ENCODE data around the gene SLC22A17. TPM values are rescaled to one million over a fixed set of nuclear protein-coding genes. Genes with fewer than 3 reads are reported as not detected.

Gene SLC22A17
- total and polyA plus RNA-seq, 2 of the 13 experiments (the other 11 are each of a cell fraction or from before 2014, with no cell fraction given) = 0.95 to 1.1 TPM

- TF ChIP-seq POGK (CRISPR knock-in tag; conservative IDR thresholded peaks at IDR 0.05) (0 out of 2 replicates have a peak, but pooled peaks have one; percentile 7), SALL1 (CRISPR knock-in tag; IDR thresholded peaks at IDR 0.05) (peak; percentile 34; the same call in 1 of the 2 replicates), PAWR (CRISPR knock-in tag; IDR thresholded peaks at IDR 0.05; ENCODE audit: borderline replicate concordance) (0 out of 2 replicates have a peak, but pooled peaks have one; percentile 82), SMARCE1 (IDR thresholded peaks at IDR 0.05; ENCODE audit: borderline replicate concordance) (no peak), ZNF143 (CRISPR knock-in tag; IDR thresholded peaks at IDR 0.05) (no peak), HMGA1 (CRISPR knock-in tag; conservative IDR thresholded peaks at IDR 0.05) (no peak), ZBTB33 (CRISPR knock-in tag; IDR thresholded peaks at IDR 0.05) (peak; percentile 80), SAP130 (CRISPR knock-in tag; IDR thresholded peaks at IDR 0.05; ENCODE audit: low read depth) (peak; percentile 19; the same call in 1 of the 2 replicates), ATRX (CRISPR knock-in tag; IDR thresholded peaks at IDR 0.05; ENCODE audit: borderline replicate concordance) (0 out of 2 replicates have a peak, but pooled peaks have one; percentile 55), ARID2 (CRISPR knock-in tag; IDR thresholded peaks at IDR 0.05; ENCODE audit: borderline replicate concordance) (0 out of 2 replicates have a peak, but pooled peaks have one; percentile 4), RNF2 (conservative IDR thresholded peaks at IDR 0.05; ENCODE audit: low read depth) (no peak), IRF9 (CRISPR knock-in tag; IDR thresholded peaks at IDR 0.05; ENCODE audit: borderline replicate concordance) (no peak), ZNF550 (CRISPR knock-in tag; IDR thresholded peaks at IDR 0.05; ENCODE audit: borderline replicate concordance) (0 out of 2 replicates have a peak, but pooled peaks have one; percentile 87), ZNF788 (CRISPR knock-in tag; IDR thresholded peaks at IDR 0.05; ENCODE audit: borderline replicate concordance) (peak; percentile 8; the same call in 1 of the 2 replicates), GRHL1 (CRISPR knock-in tag; conservative IDR thresholded peaks at IDR 0.05) (no peak), ZBTB25 (CRISPR knock-in tag; IDR thresholded peaks at IDR 0.05) (no peak)
Observed at GRCh38 chr14:23300687-23301223, 51.9 kb downstream of the SLC22A17 start (continued).
